ENCODE data around the gene PHF19.

The PHF19 gene

GRCh38 chr9:120874226-120875194, 2.5 kb downstream of the PHF19 start:
- DNase-seq (ENCODE audit: low read depth in 2 of 3, low spot score in 1 of 3), result no peak

DNA sequence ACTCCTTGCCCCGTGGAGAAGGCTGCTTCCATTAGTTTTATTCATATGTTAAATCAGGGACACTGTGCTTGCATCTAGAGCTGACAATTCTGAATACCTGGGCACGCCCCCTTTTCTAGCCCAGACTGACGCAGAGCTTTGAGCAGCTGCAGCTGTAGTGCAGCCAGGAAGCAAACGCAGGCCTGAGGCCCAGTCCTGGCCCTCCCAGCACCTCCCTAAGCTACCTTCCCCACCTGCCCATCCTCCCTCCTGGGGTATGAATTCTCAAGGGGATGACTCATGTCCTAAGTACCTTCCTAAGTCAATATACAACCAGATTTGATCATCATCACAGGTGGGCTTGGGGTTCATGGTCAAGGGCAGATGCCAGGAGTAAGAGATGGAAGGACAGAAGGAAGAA, 3.5 kb downstream of the PHF19 start:
- DNase-seq (ENCODE audit: low read depth in 2 of 3, low spot score in 1 of 3), result no peak

GRCh38 chr9:120872791-120873502, 4.0 kb downstream of the PHF19 start:
- DNase-seq (ENCODE audit: low read depth in 2 of 3, low spot score in 1 of 3), result no peak

DNA sequence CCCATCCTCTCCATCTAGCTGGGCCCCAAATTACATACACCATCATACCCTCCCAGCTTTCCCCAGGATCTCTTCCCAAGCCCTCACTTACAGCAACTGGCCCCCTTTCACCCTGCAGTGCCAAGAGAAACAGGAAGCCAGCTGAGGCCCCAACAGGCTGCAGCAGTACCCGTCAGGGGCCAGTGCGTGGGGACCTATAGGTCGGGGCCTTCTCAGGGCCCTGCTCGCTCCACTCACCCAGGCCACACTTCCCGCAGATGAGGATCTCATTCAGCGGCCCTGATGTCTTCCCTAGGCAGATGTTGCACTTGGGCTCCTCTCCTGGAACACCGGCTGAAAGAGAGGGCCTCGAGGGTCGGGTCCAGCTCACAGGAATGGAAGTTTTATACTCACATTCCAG, 6.8 kb downstream of the PHF19 start:
- no peak for DNase-seq (ENCODE audit: low read depth in 2 of 3, low spot score in 1 of 3)

GRCh38 chr9:120869726-120870125, 7.3 kb downstream of the PHF19 start:
- no peak for DNase-seq (ENCODE audit: low read depth in 2 of 3, low spot score in 1 of 3)

- no peak for DNase-seq (ENCODE audit: low read depth in 2 of 3, low spot score in 1 of 3)
Measured at GRCh38 chr9:120869360-120869687, 7.7 kb downstream of the PHF19 start.

DNA sequence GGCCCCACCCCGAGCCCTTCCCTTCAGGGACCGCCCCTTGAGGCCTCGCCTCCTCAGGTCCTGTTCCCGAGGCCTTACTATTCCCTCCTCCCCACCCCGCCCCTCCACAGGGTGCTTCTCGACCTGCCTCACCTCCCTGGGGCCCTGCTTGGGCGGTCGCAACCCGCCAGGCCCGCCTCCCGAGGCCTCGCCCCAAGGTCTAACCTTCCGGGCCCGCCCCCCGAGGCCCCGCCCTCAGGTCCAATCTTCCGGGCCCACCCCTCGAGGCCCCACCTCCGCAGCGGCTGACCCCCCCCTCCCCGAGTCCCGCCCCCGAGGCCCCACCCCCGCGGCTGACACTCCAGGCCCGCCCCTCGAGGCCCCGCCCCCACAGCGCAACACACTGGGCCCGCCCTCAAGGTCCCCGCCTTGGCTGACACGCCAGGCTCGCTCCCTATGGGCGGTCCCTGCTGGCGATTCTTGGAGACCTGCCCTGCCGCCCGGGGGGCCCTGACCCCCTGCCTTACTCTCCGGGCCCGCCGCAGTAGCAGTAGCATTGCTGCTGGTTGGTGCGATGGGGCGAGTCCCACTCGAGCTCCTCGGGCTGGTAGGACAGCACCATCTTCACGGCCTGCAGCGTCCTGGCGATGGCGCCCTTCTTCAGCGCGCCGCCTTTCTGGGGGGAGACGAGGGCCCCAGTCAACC, 8.2 kb downstream of the PHF19 start:
- peak; percentile 95 to 97 (median 96) for DNase-seq (ENCODE audit: low read depth in 2 of 3, low spot score in 1 of 3)

- no peak for DNase-seq (ENCODE audit: low read depth in 2 of 3, low spot score in 1 of 3)
Measured at GRCh38 chr9:120868339-120868675, 8.7 kb downstream of the PHF19 start.

DNA sequence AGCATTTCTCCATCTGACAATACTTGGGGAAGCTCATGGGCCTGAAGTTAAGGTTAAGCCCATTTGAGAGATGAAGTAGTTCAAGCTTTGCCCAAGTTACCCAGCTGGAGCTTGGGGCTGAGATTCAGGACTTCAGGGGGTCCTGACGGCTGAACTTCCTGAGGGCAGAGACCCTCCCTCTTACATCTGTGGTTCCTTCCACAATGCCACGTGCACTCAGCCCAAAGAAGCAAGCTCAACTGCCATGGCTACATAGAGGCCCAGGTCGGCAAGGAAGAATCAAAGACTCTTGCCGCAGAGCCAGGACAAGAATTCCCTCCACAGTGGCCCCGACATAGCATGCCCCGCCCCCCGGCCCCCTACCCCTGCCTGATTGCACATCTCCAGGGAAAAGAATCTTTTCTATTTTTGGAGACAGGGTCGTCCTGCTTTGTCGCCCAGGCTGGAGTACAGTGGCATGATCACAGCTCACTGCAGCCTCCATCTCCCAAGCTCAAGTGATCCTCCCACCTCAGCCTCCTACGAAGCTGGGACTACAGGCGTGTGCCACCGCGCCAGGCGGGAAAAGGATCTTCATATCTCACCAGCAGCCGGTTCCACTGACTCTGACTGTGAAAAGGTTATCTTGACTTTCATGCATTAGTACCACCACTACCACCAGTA, 9.2 kb downstream of the PHF19 start:
- DNase-seq (ENCODE audit: low read depth in 2 of 3, low spot score in 1 of 3), result no peak

GRCh38 chr9:120866651-120867050, 10.3 kb downstream of the PHF19 start:
- no peak for DNase-seq (ENCODE audit: low read depth in 2 of 3, low spot score in 1 of 3)

DNA sequence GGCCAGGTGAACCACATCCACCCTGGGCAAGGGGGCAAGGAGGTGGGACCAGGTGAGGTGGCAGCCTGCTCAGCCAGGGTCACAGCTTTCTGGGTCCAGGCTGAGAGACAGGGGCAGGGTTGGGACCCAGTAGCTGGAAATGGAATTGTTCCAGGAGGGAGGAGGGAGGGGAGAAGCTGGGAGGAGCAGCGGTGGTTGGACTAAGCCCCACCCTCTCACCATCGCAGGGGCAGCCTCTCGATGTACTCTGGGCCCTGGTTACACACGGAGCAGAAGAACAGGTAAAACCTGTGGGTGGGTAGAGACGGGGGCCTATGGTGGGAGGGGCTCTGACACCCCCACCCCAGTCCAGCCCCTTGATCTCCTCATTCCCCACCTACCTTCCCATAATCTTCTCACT, 11.2 kb downstream of the PHF19 start:
- DNase-seq (ENCODE audit: low read depth in 2 of 3, low spot score in 1 of 3), result no peak

GRCh38 chr9:120865176-120865575, 11.8 kb downstream of the PHF19 start:
- no peak for DNase-seq (ENCODE audit: low read depth in 2 of 3, low spot score in 1 of 3)

DNA sequence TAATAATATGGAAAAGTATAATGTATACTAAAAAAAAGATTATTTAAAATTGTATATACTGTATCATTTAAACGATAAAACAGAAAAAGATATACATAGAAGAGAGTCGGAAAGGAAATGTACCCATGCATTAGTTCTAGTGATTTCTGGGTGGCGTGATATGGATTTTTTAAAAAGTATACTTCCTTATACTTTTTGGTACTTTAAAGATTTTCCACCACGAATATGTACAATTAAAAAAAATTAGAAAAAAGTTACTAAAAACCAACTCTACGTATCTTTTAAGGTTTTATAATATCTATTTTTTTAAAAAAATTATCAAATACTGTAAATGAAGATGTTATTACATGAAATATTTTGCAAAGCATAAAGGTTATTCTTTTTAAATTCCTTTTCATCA, 12.3 kb downstream of the PHF19 start:
- DNase-seq (ENCODE audit: low read depth in 2 of 3, low spot score in 1 of 3), result no peak

- no peak for DNase-seq (ENCODE audit: low read depth in 2 of 3, low spot score in 1 of 3)
Measured at GRCh38 chr9:120863833-120864232, 13.2 kb downstream of the PHF19 start.

- DNase-seq (ENCODE audit: low read depth in 2 of 3, low spot score in 1 of 3), result no peak
Measured at GRCh38 chr9:120862452-120862851, 14.5 kb downstream of the PHF19 start.

- no peak for DNase-seq (ENCODE audit: low read depth in 2 of 3, low spot score in 1 of 3)
Measured at GRCh38 chr9:120861935-120862334, 15.1 kb downstream of the PHF19 start.

GRCh38 chr9:120860083-120860482, 16.9 kb downstream of the PHF19 start:
- DNase-seq (ENCODE audit: low read depth in 2 of 3, low spot score in 1 of 3), result no peak

- no peak for DNase-seq (ENCODE audit: low read depth in 2 of 3, low spot score in 1 of 3)
Measured at GRCh38 chr9:120859361-120859760, 17.6 kb downstream of the PHF19 start.

GRCh38 chr9:120857902-120858301, 19.1 kb downstream of the PHF19 start:
- DNase-seq (ENCODE audit: low read depth in 2 of 3, low spot score in 1 of 3), result no peak

DNA sequence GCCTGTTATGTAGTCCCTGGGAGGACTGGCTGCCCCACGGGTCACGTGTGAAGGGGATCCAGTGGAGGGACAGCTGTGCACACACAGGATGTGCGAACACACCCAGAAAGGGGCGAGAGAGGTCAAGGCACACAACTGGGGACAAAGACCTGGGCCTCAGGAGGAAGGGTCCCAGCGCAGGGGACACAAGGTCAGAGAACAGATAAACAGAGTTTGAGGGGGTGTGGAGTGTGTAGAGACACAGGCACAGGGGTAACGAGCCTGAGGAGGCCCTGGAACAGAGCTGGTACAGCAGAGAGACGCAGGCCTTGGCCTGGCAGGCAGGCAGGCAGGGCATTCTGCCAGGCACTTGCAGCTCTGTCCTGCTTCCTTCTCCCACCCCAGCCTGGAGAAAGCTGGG, 19.5 kb downstream of the PHF19 start:
- no peak for DNase-seq (ENCODE audit: low read depth in 2 of 3, low spot score in 1 of 3)

- DNase-seq (ENCODE audit: low read depth in 2 of 3, low spot score in 1 of 3), result no peak
Measured at GRCh38 chr9:120856700-120857099, 20.3 kb downstream of the PHF19 start.
